ENCODE data around the gene DOHH. TPM values are rescaled to one million over a fixed set of nuclear protein-coding genes. Genes with fewer than 3 reads are reported as not detected.

The DOHH gene
- total and polyA plus RNA-seq, 9 of the 15 experiments (the other 6 are each of a cell fraction or from before 2014, with no cell fraction given), result 0.14 to 47.2 (median 5.1) TPM

- TF ChIP-seq HMGN3 (IDR thresholded peaks at IDR 0.05; ENCODE audit: borderline replicate concordance, extremely low read depth, insufficient read length, low read depth, low read length), result no peak
- TF ChIP-seq PURB (CRISPR knock-in tag; IDR thresholded peaks at IDR 0.05; ENCODE audit: low read depth), result no peak
- TF ChIP-seq NBN (IDR thresholded peaks at IDR 0.05; ENCODE audit: low read depth), result no peak
- no peak for TF ChIP-seq ZNF707 (CRISPR knock-in tag; conservative IDR thresholded peaks at IDR 0.05)
- no peak for TF ChIP-seq XRCC3 (IDR thresholded peaks at IDR 0.05)
- TF ChIP-seq NKRF (IDR thresholded peaks at IDR 0.05; ENCODE audit: borderline replicate concordance), result no peak
- no peak for TF ChIP-seq NR2C2 (CRISPR knock-in tag; IDR thresholded peaks at IDR 0.05)
- TF ChIP-seq NR2C2 (tag; IDR thresholded peaks at IDR 0.05), result no peak
- no peak for TF ChIP-seq SMAD1 (IDR thresholded peaks at IDR 0.05; ENCODE audit: low read depth, low read length, partially characterized antibody)
- no peak for TF ChIP-seq SP1 (CRISPR knock-in tag; IDR thresholded peaks at IDR 0.05)
- TF ChIP-seq TSC22D4 (tag; IDR thresholded peaks at IDR 0.05), result no peak
- TF ChIP-seq ZNF316 (IDR thresholded peaks at IDR 0.05), result no peak
- TF ChIP-seq CC2D1A (IDR thresholded peaks at IDR 0.05), result no peak
- peak; percentile 46 to 69 (median 56); a peak in 4 of 6 replicates for TF ChIP-seq CTCF (IDR thresholded peaks at IDR 0.05 in 2 of 3, conservative IDR thresholded peaks at IDR 0.05 in 1 of 3; ENCODE audit: insufficient read depth in 2 of 3, low read depth in 1 of 3, low read length in 3 of 3)
These were observed 46.8 kb upstream of the DOHH start (continued) for GRCh38 chr19:3547301-3547731.
